Stimulated activated CD8-positive, alpha-beta memory T cell treated with anti-CD3 and anti-CD28 coated beads, Interleukin-15, amount 100 ng/mL, for 4 hours (primary cell): ENCODE data around the gene NUDT14.

ENCODE experiments used
- DNase-seq, 2 donors: peaks; one replicate each; pipeline ENCODE4 v3.0.0-alpha.2; 2020; ENCODE audit warnings: low read depth in 2 of 2

Gene NUDT14

DNA sequence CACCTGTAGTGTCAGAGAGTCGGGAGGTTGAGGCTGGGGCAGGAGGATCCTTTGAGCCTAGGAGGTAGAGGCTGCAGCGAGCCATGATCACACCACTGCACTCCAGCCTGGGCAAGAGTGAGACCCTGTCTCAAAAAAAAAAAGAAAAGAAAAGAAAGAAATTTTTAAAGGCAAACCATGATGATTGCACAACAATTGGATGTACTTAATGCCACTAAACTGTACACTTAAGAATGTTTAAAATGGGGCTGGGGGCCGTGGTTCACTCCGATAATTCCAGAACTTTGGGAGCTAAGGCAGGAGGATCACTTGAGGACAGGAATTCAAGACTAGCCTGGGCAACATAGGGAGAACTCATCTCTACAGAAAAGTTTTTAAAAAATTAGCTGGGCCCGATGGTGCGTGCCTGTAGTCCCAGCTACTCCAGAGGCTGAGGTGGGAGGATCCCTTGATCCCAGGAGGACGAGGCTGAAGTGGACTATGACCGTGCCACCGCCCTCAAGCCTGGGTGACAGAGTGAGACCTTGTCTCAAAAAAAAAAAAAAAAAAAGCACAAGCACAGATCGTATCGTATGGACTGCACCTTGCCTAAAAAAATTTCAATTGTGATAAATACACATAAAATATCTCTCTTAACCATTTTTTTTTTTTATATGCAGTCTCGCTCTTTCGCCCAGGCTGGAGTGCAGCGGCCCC is 45.3 kb downstream of the NUDT14 start:
- no peak for DNase-seq

- no peak for DNase-seq
These were observed 48.0 kb downstream of the NUDT14 start for GRCh38 chr14:105132921-105133654.

GRCh38 chr14:105131241-105131640 is 49.9 kb downstream of the NUDT14 start:
- no peak for DNase-seq

DNA sequence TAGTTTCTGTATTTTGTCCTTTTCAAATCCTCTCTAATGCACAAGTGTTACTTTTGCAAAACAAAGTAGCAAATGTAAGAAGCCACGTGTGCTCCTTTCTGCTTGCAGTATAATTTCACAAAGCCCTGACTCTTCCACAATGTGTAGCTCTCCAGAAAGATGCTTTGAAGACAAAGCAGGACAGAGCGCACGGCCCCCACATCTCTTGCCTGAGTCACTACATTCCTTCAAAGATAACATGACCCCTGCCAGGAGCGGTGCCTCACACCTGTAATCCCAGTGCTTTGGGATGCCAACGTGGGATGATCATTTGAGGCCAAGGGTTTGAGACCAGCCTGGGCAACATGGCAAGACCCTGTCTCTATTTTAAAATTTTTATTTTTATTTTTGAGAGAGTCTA is 53.1 kb downstream of the NUDT14 start:
- DNase-seq, result no peak

- no peak for DNase-seq
These were observed 54.2 kb downstream of the NUDT14 start for GRCh38 chr14:105126981-105127329.

DNA sequence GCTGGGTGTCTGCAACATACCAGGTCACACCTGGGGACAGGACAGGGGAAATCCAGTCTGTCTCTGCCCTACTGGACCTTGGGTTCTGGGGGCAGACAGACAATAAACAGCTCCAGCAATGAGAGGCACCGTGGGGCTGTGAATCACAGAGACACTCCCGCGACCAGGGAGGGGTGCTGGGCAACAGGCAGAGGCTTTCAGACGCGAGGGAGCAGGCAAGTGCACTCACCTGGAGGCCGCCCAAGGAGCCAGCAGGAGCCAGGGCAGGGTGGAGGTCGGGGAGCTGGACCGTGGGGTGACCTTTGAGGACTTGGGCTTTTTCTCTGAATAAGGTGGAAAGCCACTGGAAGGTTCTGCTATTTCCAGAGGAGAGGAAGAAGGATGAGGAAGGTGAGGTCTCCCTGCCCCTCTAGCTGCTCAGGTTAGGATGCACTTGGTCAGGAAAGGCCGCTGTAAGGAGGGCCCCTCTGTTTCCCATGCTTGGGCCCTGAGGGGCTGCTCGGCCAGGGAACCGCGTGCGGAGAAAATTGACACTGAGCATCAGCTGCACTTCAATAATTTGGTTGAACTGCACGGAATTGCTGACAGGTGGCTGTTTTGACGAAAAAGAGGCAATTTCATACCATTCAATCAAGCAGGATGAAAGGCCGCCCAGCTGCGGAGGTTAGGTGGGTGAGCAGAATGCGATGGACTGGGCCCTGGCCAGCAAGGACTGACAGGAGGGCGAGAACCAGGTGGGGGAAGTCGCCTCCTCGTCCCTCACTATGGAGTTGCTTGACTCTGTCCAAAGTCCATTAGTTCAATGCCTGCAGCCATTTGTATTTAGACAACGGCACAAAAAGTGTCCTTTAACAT is 54.8 kb downstream of the NUDT14 start:
- no peak for DNase-seq

GRCh38 chr14:105124823-105125222 is 56.3 kb downstream of the NUDT14 start:
- DNase-seq, result no peak

- DNase-seq, result no peak
These were observed 56.9 kb downstream of the NUDT14 start for GRCh38 chr14:105123981-105124765.

DNA sequence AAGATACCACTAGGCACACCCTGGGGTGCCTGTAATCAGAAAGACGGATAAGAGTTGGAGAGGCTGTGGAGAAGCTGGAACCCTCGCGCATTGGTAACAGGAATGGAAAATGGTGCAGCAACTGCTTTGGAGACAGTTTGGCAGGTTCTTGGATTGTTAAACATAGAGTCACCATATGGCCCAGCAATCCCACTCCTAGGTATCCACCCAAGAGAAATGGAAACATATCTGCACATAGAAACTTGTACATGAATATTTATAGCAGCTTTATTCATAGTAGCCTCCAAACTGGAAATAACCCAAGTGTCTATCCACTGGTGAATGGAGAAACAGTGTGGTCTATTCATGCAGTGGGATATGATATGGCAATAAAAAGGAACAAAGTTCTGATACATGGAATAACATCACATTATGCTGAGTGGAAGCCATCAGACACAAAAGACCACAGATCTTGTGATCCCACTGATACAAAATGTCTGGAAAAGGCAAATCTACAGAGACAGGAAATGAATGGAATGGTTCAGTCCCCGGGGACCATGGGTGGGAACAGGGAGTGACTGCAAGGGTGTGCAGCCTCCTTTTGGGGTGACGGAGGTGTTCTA is 57.9 kb downstream of the NUDT14 start:
- DNase-seq, result no peak
